ENCODE measurements around the gene MAGI2.

MAGI2 gene

DNA sequence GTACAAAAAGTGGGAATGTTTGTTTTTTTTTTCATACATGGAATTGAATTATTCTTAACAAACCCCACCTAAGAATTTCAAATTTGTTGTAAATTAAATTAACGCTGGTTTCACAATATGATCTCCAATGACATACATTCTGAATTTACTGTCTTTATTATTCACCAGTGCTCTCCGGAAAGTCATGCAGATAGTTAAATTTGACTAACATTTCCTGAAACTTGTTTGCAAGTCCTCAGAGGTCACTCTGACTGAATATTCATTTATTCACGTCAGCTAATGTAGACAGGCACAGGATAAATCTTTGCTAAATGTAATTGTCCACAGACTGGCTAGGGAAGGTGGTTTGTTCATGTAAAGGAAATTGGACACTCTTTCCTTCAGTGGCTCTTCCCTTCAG, 924.5 kb downstream of the MAGI2 start:
- no peaks in the 10 kb centered on the region for H3K36me3 ChIP-seq
- TF ChIP-seq, protein P1, sequence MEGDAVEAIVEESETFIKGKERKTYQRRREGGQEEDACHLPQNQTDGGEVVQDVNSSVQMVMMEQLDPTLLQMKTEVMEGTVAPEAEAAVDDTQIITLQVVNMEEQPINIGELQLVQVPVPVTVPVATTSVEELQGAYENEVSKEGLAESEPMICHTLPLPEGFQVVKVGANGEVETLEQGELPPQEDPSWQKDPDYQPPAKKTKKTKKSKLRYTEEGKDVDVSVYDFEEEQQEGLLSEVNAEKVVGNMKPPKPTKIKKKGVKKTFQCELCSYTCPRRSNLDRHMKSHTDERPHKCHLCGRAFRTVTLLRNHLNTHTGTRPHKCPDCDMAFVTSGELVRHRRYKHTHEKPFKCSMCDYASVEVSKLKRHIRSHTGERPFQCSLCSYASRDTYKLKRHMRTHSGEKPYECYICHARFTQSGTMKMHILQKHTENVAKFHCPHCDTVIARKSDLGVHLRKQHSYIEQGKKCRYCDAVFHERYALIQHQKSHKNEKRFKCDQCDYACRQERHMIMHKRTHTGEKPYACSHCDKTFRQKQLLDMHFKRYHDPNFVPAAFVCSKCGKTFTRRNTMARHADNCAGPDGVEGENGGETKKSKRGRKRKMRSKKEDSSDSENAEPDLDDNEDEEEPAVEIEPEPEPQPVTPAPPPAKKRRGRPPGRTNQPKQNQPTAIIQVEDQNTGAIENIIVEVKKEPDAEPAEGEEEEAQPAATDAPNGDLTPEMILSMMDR (IDR thresholded peaks at IDR 0.05), result no peak
- H3K4me3 ChIP-seq (ENCODE audit: low read depth in 1 of 2, low read length in 1 of 2), result no peak overlapping the region
- H3K27me3 ChIP-seq, result no peaks in the 10 kb centered on the region
- no peaks in the 10 kb centered on the region for H3K9me3 ChIP-seq
- no peak overlapping the region for H3K27ac ChIP-seq
- no peaks in the 10 kb centered on the region for H3K4me1 ChIP-seq (ENCODE audit: control insufficient read depth in 1 of 2, insufficient read depth in 1 of 2, low read depth in 1 of 2, low read length in 1 of 2)

DNA sequence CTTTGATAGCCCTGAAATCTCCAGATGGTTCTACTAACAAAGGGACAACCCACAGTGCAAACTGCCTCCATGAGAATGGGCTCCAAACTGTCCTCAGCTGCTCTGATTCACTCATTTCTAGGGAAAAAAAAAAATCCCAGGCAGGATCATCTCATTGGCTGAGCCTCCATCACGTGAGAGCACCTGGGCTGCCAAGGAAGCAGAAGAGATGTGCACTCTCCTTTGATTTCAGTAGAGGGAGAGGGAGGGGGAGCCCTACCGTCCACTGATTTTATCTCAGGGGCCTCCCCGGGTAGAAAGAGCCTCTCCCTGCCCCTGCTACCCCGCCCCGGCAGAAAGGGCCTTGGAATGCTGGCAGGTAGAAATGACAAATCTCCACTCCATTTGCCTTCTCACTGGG, 929.5 kb downstream of the MAGI2 start:
- Histone ChIP-seq H3K4me1 (ENCODE audit: control insufficient read depth in 1 of 2, insufficient read depth in 1 of 2, low read depth in 1 of 2, low read length in 1 of 2) (no peaks in the 10 kb centered on the region), H3K4me3 (ENCODE audit: low read depth in 1 of 2, low read length in 1 of 2) (no peak overlapping the region), H3K27ac (no peak overlapping the region), H3K36me3 (no peaks in the 10 kb centered on the region), H3K9me3 (no peaks in the 10 kb centered on the region), H3K27me3 (no peaks in the 10 kb centered on the region)
- TF ChIP-seq, protein P1 (IDR thresholded peaks at IDR 0.05), result no peak

DNA sequence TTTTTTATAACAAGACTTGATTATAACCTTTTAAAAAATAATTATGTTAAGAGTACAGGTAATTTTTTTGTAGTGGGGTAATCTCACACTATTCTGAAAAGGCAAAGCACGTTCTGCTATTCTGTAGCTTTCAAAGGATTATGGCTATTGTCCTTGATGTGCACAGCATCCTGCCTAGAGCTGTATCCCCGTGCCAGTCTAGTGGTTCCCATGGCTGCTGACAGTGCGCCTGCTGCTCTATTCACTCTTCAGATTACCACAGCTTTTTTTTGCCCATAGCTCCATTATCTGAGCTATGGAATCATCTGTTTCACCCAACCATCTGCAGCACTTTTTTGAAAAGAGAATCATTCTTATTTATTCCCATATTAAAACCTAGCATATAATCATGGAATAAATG, 931.5 kb downstream of the MAGI2 start:
- no peaks in the 10 kb centered on the region for H3K27me3 ChIP-seq

DNA sequence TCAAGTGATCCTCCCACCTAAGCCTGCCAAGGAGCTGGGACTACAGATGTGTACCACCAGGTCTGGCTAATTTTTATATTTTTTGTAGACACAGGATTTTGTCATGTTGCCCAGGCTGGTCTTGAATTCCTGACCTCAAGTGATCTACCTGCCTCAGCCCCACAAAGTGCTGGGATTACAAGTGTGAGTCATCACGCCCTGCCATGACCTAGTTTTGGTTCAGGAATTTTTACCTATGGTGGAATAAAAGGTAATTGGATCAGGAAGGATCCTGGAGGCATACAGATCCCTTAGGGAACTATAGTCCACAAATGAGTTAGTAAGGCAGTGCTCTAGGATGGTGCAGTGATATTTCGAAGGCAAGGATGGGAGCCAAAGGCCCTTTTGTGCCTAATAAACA, 937.0 kb downstream of the MAGI2 start:
- Histone ChIP-seq H3K9me3 (no peaks in the 10 kb centered on the region), H3K36me3 (no peaks in the 10 kb centered on the region), H3K27ac (no peak overlapping the region), H3K27me3 (no peaks in the 10 kb centered on the region), H3K4me1 (ENCODE audit: control insufficient read depth in 1 of 2, insufficient read depth in 1 of 2, low read depth in 1 of 2, low read length in 1 of 2) (no peaks in the 10 kb centered on the region), H3K4me3 (ENCODE audit: low read depth in 1 of 2, low read length in 1 of 2) (no peak overlapping the region)
- TF ChIP-seq, protein P1 (IDR thresholded peaks at IDR 0.05), result no peak

More for the DNA sequence above, 931.5 kb downstream of the MAGI2 start:
- H3K4me1 ChIP-seq (ENCODE audit: control insufficient read depth in 1 of 2, insufficient read depth in 1 of 2, low read depth in 1 of 2, low read length in 1 of 2), result no peaks in the 10 kb centered on the region
- TF ChIP-seq, protein P1 (IDR thresholded peaks at IDR 0.05), result no peak
- no peaks in the 10 kb centered on the region for H3K9me3 ChIP-seq
- no peak overlapping the region for H3K4me3 ChIP-seq (ENCODE audit: low read depth in 1 of 2, low read length in 1 of 2)
- no peak overlapping the region for H3K27ac ChIP-seq
- no peaks in the 10 kb centered on the region for H3K36me3 ChIP-seq

DNA sequence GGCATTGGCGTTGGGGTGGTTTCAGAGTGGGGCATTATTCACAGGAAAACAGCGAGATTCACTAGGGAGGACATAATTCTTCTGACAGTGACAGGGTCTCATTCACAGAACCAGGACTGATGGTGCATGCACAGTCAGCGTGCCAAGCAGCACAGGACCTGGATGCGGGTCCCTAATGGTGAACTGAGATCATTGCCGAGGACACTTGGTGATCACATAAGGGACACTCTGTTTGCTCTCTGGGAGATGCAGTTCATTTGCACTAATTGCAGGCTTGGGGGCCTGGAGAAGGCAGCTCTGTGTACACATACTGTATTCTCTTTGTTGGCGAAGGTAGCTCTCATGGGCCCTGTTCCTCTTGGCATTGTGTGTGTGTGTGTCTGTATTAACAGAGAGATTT, 938.8 kb downstream of the MAGI2 start:
- TF ChIP-seq, protein P1 (IDR thresholded peaks at IDR 0.05), result no peak
- Histone ChIP-seq H3K4me3 (ENCODE audit: low read depth in 1 of 2, low read length in 1 of 2) (no peak overlapping the region), H3K9me3 (no peaks in the 10 kb centered on the region)

More for the DNA sequence above, 938.8 kb downstream of the MAGI2 start:
- Histone ChIP-seq H3K36me3 (no peaks in the 10 kb centered on the region), H3K27me3 (no peaks in the 10 kb centered on the region), H3K4me1 (ENCODE audit: control insufficient read depth in 1 of 2, insufficient read depth in 1 of 2, low read depth in 1 of 2, low read length in 1 of 2) (no peaks in the 10 kb centered on the region), H3K27ac (no peak overlapping the region)

Data from neutrophil (primary cell).